ENCODE data around the gene GLIS1. TPM values are rescaled to one million over a fixed set of nuclear protein-coding genes. Genes with fewer than 3 reads are reported as not detected.

The GLIS1 gene
- total and polyA plus RNA-seq, 2 experiments from 2014 or later = 0.26 to 0.31 TPM

DNA sequence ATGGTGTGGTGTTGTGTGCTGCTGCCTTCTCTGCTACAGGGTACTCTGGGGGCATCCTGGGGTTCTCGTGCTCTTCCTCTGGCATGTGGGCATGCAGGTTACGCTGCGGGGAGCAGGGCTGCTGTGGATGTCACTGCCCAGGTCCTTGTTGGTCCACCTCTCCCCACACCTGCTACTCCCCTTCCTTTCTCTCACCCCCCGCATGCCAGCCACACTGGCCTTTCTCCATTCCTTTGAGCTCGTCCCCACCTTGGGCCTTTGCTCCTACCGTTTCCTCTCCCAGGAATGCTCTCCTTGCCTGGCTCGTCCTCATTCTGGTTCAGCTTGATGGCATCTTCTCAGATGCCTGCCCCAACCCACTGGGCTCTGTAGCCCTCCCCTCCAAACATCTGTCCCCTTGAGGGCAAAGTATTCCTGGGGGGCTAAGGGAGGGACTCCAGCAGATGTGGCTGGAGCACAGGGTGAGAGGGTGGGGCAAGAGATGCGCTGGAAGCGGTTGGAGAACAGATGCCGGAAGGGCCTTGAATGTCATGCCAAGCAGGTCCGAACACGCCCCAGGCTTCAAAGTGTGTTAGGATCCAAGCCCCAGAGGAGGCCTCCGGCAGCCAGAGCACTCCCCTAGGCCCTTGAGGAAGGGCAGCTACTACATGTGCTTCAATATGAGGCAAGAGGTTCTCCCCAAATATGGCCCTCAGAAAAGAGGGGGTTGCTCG lies 256.4 kb downstream of the GLIS1 start:
- no peak overlapping the region for H3K4me3 ChIP-seq
- H3K9me2 ChIP-seq (ENCODE audit: insufficient read depth) = no peaks in the 10 kb centered on the region
- no peaks in the 10 kb centered on the region for H3K27me3 ChIP-seq (ENCODE audit: insufficient read depth)
- no peak overlapping the region for H3K27ac ChIP-seq (ENCODE audit: low read depth)
- H3K9me3 Mint-ChIP-seq = peaks cover 3% of the 10 kb centered on the region; the same call in 1 of the 3 replicates
- no peak for TF ChIP-seq EZH2phosphoT487 (IDR thresholded peaks at IDR 0.05; ENCODE audit: unreplicated experiment)
- TF ChIP-seq ZNF114 (CRISPR knock-in tag; IDR thresholded peaks at IDR 0.05) = no peak
- TF ChIP-seq NANOG (IDR thresholded peaks at IDR 0.05; ENCODE audit: borderline replicate concordance) = no peak
- no peak for TF ChIP-seq EZH2 (IDR thresholded peaks at IDR 0.05; ENCODE audit: low read depth, unreplicated experiment)
- no peak for TF ChIP-seq STAT1 (IDR thresholded peaks at IDR 0.05; ENCODE audit: unreplicated experiment)
- no peak for TF ChIP-seq ZNF331 (CRISPR knock-in tag; IDR thresholded peaks at IDR 0.05; ENCODE audit: low read depth)
- TF ChIP-seq ZNF462 (CRISPR knock-in tag; IDR thresholded peaks at IDR 0.05) = no peak
- TF ChIP-seq REST (IDR thresholded peaks at IDR 0.05; ENCODE audit: unreplicated experiment) = no peak
- no peak for TF ChIP-seq CREB1 (CRISPR knock-in tag; IDR thresholded peaks at IDR 0.05; ENCODE audit: low read depth)
- no peak for TF ChIP-seq CTCF (conservative IDR thresholded peaks at IDR 0.05; ENCODE audit: low read depth in 2 of 2)
- no peak for TF ChIP-seq JUNB (IDR thresholded peaks at IDR 0.05; ENCODE audit: unreplicated experiment)
- TF ChIP-seq POLR2AphosphoS5 (IDR thresholded peaks at IDR 0.05; ENCODE audit: low read depth) = no peak
- TF ChIP-seq, protein P1, sequence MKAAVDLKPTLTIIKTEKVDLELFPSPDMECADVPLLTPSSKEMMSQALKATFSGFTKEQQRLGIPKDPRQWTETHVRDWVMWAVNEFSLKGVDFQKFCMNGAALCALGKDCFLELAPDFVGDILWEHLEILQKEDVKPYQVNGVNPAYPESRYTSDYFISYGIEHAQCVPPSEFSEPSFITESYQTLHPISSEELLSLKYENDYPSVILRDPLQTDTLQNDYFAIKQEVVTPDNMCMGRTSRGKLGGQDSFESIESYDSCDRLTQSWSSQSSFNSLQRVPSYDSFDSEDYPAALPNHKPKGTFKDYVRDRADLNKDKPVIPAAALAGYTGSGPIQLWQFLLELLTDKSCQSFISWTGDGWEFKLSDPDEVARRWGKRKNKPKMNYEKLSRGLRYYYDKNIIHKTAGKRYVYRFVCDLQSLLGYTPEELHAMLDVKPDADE (IDR thresholded peaks at IDR 0.05) = no peak
- H3F3A ChIP-seq (replicated peaks; ENCODE audit: low read depth) = 0 out of 2 replicates have a peak, but pooled peaks cover 3% of the 10 kb centered on the region
- H3K27me3 Mint-ChIP-seq (ENCODE audit: insufficient read depth, low read depth, poor library complexity) = peaks cover 32% of the 10 kb centered on the region
- H3K27ac Mint-ChIP-seq = no peak overlapping the region
- H3K36me3 ChIP-seq (ENCODE audit: insufficient read depth) = no peaks in the 10 kb centered on the region
- no peaks in the 10 kb centered on the region; the same call in 1 of the 2 replicates for H3K4me1 ChIP-seq (ENCODE audit: insufficient read depth)
- no peaks in the 10 kb centered on the region for H3K36me3 Mint-ChIP-seq (ENCODE audit: low read depth)
- no peak overlapping the region for H2AFZ ChIP-seq
- no peaks in the 10 kb centered on the region for H4K20me1 ChIP-seq (replicated peaks; ENCODE audit: insufficient read depth)
- H3K4me1 Mint-ChIP-seq = peaks cover 26% of the 10 kb centered on the region
- no peak overlapping the region for H3K4me2 ChIP-seq
- no peak for ATAC-seq
- DNase-seq (ENCODE audit: low spot score) = no peak
- H3K79me2 ChIP-seq (replicated peaks; ENCODE audit: insufficient read depth) = no peaks in the 10 kb centered on the region
- H3K4me3 Mint-ChIP-seq = no peak overlapping the region

Data from GM23338 (cell line).